Measurements from ENCODE around the gene IFT172.

The IFT172 gene

DNA sequence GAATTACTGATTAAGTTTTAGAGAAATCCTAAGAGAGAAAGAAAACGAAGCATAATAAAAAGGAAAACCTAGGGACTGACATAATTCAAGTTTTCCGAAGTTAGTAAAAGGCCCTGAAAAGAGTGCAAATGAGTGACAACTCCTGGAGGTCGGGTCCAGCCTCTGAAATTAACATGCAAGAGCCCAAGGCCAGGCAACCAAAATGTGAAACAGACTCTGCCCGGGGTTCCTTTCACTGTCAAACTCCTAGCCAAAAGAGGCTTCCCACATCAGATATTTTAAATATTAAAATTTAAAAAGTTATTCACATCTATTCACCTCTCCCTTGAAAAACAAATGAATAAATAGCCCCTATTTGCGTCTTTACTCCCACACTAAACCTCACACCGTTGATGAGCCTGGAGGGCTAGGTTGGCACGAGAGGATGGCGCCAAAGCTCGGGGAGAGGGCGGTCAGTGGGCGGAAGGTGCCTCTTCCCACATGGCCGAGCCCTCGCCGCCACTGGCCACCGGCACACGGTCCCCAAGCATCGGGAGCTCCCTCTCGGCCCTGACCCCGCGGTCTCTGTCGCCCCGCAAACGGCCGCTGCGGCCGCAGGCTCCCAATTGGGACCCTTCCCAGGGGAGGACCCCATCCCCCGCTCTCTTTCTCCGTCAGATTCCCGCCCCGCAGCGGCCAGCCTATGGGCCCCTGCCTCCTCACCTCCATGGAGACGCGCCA is 80.8 kb downstream of the IFT172 start:
- no CpG with 5 or more reads among the region's 33 CpGs for WGBS (ENCODE audit: extremely low coverage, insufficient coverage, insufficient read length)
- Histone ChIP-seq H3K9ac (ENCODE audit: low read length) (peak overlapping the region; percentile 89), H3K4me1 (ENCODE audit: control insufficient read depth in 1 of 2, insufficient read depth in 2 of 2, low read length in 2 of 2) (peaks cover 0 to 2% of the 10 kb centered on the region in 2 experiments), H4K8ac (ENCODE audit: low read depth, low read length) (peak overlapping the region; percentile 64), H3K9me3 (ENCODE audit: insufficient read depth, low read depth, low read length) (no peaks in the 10 kb centered on the region), H3K4me2 (ENCODE audit: low read length) (peak overlapping the region; percentile 66), H3K27me3 (ENCODE audit: insufficient read depth, low read length) (no peaks in the 10 kb centered on the region), H3K79me1 (ENCODE audit: low read length) (peaks cover 6% of the 10 kb centered on the region), H2AFZ (ENCODE audit: insufficient read depth, low read length, poor library complexity) (peak overlapping the region; percentile 90), H3K23ac (ENCODE audit: low read length) (no peak overlapping the region), H3K18ac (ENCODE audit: low read length) (peak overlapping the region; percentile 81), H3K4ac (ENCODE audit: low read depth, low read length) (peak overlapping the region; percentile 97), H3K4me3 (ENCODE audit: low read depth, low read length) (peak overlapping the region; percentile 98), H3K79me2 (ENCODE audit: control insufficient read depth, insufficient read depth, low read length, poor library complexity) (peaks cover 17% of the 10 kb centered on the region), H3K27ac (ENCODE audit: low read depth, low read length) (peak overlapping the region; percentile 37), H3K36me3 (ENCODE audit: control insufficient read depth in 1 of 2, insufficient read depth in 2 of 2, low read length in 2 of 2) (peaks cover 6 to 9% of the 10 kb centered on the region in 2 experiments), H2BK120ac (ENCODE audit: insufficient read depth, low read length, poor library complexity) (no peak overlapping the region), H2BK12ac (ENCODE audit: low read length) (peak overlapping the region; percentile 15), H2AK5ac (ENCODE audit: low read length) (peak overlapping the region; percentile 69), H2BK5ac (ENCODE audit: low read depth, low read length, poor library complexity) (no peak overlapping the region), H4K12ac (ENCODE audit: low read depth, low read length) (peak overlapping the region; percentile 75), H3K14ac (ENCODE audit: low read length) (peak overlapping the region; percentile 74), H4K91ac (ENCODE audit: low read depth, low read length) (peak overlapping the region; percentile 16)
- DNase-seq, result peak in 1 of 2 donors; percentile 44

DNA sequence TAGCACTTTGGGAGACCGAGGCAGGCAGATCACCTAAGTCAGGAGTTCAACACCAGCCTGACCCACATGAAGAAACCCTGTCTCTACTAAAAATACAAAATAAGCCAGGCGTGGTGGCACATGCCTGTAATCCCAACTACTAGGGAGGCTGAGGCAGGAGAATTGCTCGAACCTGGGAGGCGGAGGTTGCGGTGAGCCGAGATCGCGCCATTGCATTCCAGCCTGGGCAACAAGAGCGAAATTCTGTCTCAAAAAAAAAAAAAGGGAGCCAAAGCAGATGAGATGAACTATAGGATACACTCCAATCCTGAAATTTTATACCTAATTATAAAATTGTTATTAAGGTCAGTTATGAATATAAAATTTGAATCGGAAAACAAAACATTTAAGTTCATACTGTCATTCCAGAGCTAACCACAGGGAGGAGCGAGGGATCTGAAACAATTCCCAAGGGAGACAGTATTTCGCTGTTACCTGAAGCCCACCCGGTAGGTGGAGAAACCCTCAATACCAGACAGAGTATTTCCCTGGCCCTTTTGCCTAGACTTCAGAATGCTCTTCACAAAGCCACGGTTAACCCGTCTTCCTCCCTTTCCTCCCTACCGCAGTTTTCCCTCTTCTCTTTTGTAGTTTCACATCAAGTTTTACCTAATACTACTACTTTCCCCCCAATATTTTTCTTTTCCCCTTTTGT is 81.6 kb downstream of the IFT172 start:
- Histone ChIP-seq H3K23ac (ENCODE audit: low read length) (no peak overlapping the region), H3K36me3 (ENCODE audit: control insufficient read depth in 1 of 2, insufficient read depth in 2 of 2, low read length in 2 of 2) (peaks cover 6 to 9% of the 10 kb centered on the region in 2 experiments), H3K9ac (ENCODE audit: low read length) (no peak overlapping the region), H3K4me1 (ENCODE audit: control insufficient read depth in 1 of 2, insufficient read depth in 2 of 2, low read length in 2 of 2) (peaks cover 0 to 2% of the 10 kb centered on the region in 2 experiments), H2AK5ac (ENCODE audit: low read length) (no peak overlapping the region), H3K18ac (ENCODE audit: low read length) (no peak overlapping the region), H2AFZ (ENCODE audit: insufficient read depth, low read length, poor library complexity) (no peak overlapping the region), H4K91ac (ENCODE audit: low read depth, low read length) (no peak overlapping the region), H2BK5ac (ENCODE audit: low read depth, low read length, poor library complexity) (no peak overlapping the region), H3K9me3 (ENCODE audit: insufficient read depth, low read depth, low read length) (no peaks in the 10 kb centered on the region), H2BK120ac (ENCODE audit: insufficient read depth, low read length, poor library complexity) (no peak overlapping the region), H4K8ac (ENCODE audit: low read depth, low read length) (no peak overlapping the region), H3K79me1 (ENCODE audit: low read length) (peaks cover 6% of the 10 kb centered on the region), H2BK12ac (ENCODE audit: low read length) (no peak overlapping the region), H3K27ac (ENCODE audit: low read depth, low read length) (no peak overlapping the region), H3K4me2 (ENCODE audit: low read length) (peak overlapping the region; percentile 56), H3K14ac (ENCODE audit: low read length) (no peak overlapping the region), H3K27me3 (ENCODE audit: insufficient read depth, low read length) (no peaks in the 10 kb centered on the region), H3K4ac (ENCODE audit: low read depth, low read length) (peak overlapping the region; percentile 93), H3K79me2 (ENCODE audit: control insufficient read depth, insufficient read depth, low read length, poor library complexity) (peaks cover 19% of the 10 kb centered on the region), H3K4me3 (ENCODE audit: low read depth, low read length) (no peak overlapping the region), H4K12ac (ENCODE audit: low read depth, low read length) (no peak overlapping the region)
- DNase-seq, result peak; percentile 44 to 73
- no CpG with 5 or more reads among the region's 16 CpGs for WGBS (ENCODE audit: extremely low coverage, insufficient coverage, insufficient read length)

DNA sequence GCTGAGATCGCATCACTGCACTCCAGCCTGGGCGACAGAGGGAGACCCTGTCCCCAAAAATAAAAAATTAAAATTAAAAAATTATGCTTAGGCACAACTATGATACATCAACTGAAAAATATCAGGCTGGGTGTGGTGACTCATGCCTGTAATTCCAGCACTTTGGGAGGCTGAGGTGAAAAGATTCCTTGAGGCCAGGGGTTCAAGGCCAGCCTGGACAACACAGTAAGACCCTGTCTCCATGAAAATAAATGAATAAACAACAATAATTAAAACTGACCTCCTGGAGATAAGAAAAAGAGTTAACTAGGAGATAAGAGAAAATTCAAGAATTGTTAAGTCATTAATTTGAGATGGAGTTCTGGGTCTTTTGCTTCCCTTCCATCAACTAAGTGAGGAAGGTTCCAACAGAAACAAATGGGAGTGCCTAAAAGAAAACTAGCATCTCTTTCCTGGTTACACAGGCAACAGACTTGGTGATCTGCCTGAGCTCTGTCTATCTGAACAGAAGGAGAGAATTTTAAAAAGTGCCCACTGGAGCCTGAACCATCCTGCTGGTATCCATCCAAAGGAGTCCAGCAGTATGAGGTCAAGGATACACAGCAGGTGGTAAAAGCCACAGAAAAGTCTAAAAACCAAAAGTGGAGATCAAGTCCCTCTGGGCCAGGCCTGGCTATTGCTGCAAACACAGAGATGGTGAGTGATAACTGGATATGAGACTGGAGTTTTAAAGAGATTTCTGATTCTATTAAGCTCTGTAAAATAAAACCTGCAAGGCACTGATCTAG is 89.0 kb downstream of the IFT172 start:
- Histone ChIP-seq H4K12ac (ENCODE audit: low read depth, low read length) (no peak overlapping the region), H3K79me2 (ENCODE audit: control insufficient read depth, insufficient read depth, low read length, poor library complexity) (peaks cover 19% of the 10 kb centered on the region), H2AK5ac (ENCODE audit: low read length) (no peak overlapping the region), H2BK5ac (ENCODE audit: low read depth, low read length, poor library complexity) (no peak overlapping the region), H3K9me3 (ENCODE audit: insufficient read depth, low read depth, low read length) (no peaks in the 10 kb centered on the region), H3K18ac (ENCODE audit: low read length) (no peak overlapping the region), H3K9ac (ENCODE audit: low read length) (no peak overlapping the region), H3K4me3 (ENCODE audit: low read depth, low read length) (no peak overlapping the region), H3K23ac (ENCODE audit: low read length) (no peak overlapping the region), H2AFZ (ENCODE audit: insufficient read depth, low read length, poor library complexity) (no peak overlapping the region), H3K79me1 (ENCODE audit: low read length) (no peaks in the 10 kb centered on the region), H3K4me2 (ENCODE audit: low read length) (no peak overlapping the region), H4K91ac (ENCODE audit: low read depth, low read length) (no peak overlapping the region), H3K14ac (ENCODE audit: low read length) (no peak overlapping the region), H3K4me1 (ENCODE audit: control insufficient read depth in 1 of 2, insufficient read depth in 2 of 2, low read length in 2 of 2) (no peaks in the 10 kb centered on the region), H3K4ac (ENCODE audit: low read depth, low read length) (peak overlapping the region; percentile 86), H2BK12ac (ENCODE audit: low read length) (no peak overlapping the region), H4K8ac (ENCODE audit: low read depth, low read length) (no peak overlapping the region), H3K36me3 (ENCODE audit: control insufficient read depth in 1 of 2, insufficient read depth in 2 of 2, low read length in 2 of 2) (peaks cover 3 to 9% of the 10 kb centered on the region in 2 experiments), H2BK120ac (ENCODE audit: insufficient read depth, low read length, poor library complexity) (no peak overlapping the region), H3K27me3 (ENCODE audit: insufficient read depth, low read length) (no peaks in the 10 kb centered on the region), H3K27ac (ENCODE audit: low read depth, low read length) (no peak overlapping the region)
- no peak for DNase-seq
- WGBS (ENCODE audit: extremely low coverage, insufficient coverage, insufficient read length), result no CpG with 5 or more reads among the region's 2 CpGs

DNA sequence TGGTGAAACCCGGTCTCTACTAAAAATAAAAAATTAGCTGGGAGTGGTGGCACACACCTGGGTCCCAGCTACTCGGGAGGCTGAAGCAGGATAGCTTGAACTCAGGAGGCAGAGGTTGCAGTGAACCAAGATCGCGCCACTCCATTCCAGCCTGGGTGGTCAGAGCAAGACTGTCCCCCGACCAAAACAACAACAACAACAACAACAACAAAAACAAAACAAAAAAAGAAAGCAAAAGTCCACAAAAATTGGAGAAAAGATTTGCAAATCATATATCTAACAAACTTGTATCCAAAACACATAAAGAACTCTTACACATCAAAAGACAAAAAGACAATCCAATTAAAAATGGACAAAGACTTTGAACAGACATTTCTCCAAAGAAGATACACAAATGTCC is 90.6 kb downstream of the IFT172 start:
- Histone ChIP-seq H3K9ac (ENCODE audit: low read length) (no peak overlapping the region), H3K79me1 (ENCODE audit: low read length) (no peaks in the 10 kb centered on the region), H3K36me3 (ENCODE audit: control insufficient read depth in 1 of 2, insufficient read depth in 2 of 2, low read length in 2 of 2) (peaks cover 0 to 2% of the 10 kb centered on the region in 2 experiments), H2BK12ac (ENCODE audit: low read length) (no peak overlapping the region), H4K12ac (ENCODE audit: low read depth, low read length) (no peak overlapping the region), H2AFZ (ENCODE audit: insufficient read depth, low read length, poor library complexity) (no peak overlapping the region), H3K4me1 (ENCODE audit: control insufficient read depth in 1 of 2, insufficient read depth in 2 of 2, low read length in 2 of 2) (no peaks in the 10 kb centered on the region), H3K4me2 (ENCODE audit: low read length) (no peak overlapping the region), H2BK120ac (ENCODE audit: insufficient read depth, low read length, poor library complexity) (no peak overlapping the region), H4K91ac (ENCODE audit: low read depth, low read length) (no peak overlapping the region), H4K8ac (ENCODE audit: low read depth, low read length) (no peak overlapping the region), H2BK5ac (ENCODE audit: low read depth, low read length, poor library complexity) (no peak overlapping the region), H2AK5ac (ENCODE audit: low read length) (no peak overlapping the region), H3K4me3 (ENCODE audit: low read depth, low read length) (no peak overlapping the region), H3K14ac (ENCODE audit: low read length) (no peak overlapping the region), H3K27ac (ENCODE audit: low read depth, low read length) (no peak overlapping the region), H3K23ac (ENCODE audit: low read length) (no peak overlapping the region), H3K27me3 (ENCODE audit: insufficient read depth, low read length) (no peaks in the 10 kb centered on the region), H3K79me2 (ENCODE audit: control insufficient read depth, insufficient read depth, low read length, poor library complexity) (peaks cover 14% of the 10 kb centered on the region), H3K4ac (ENCODE audit: low read depth, low read length) (peak overlapping the region; percentile 89), H3K18ac (ENCODE audit: low read length) (no peak overlapping the region), H3K9me3 (ENCODE audit: insufficient read depth, low read depth, low read length) (no peaks in the 10 kb centered on the region)
- no peak for DNase-seq
- WGBS (ENCODE audit: extremely low coverage, insufficient coverage, insufficient read length), result no CpG with 5 or more reads among the region's 5 CpGs
